ENCODE measurements around the gene WNK3.
"Not testable (repeated sequence)": the region's sequence is repeated elsewhere in the genome, so short reads cannot be mapped to it uniquely, and the experiment has no call there.

The WNK3 gene

DNA sequence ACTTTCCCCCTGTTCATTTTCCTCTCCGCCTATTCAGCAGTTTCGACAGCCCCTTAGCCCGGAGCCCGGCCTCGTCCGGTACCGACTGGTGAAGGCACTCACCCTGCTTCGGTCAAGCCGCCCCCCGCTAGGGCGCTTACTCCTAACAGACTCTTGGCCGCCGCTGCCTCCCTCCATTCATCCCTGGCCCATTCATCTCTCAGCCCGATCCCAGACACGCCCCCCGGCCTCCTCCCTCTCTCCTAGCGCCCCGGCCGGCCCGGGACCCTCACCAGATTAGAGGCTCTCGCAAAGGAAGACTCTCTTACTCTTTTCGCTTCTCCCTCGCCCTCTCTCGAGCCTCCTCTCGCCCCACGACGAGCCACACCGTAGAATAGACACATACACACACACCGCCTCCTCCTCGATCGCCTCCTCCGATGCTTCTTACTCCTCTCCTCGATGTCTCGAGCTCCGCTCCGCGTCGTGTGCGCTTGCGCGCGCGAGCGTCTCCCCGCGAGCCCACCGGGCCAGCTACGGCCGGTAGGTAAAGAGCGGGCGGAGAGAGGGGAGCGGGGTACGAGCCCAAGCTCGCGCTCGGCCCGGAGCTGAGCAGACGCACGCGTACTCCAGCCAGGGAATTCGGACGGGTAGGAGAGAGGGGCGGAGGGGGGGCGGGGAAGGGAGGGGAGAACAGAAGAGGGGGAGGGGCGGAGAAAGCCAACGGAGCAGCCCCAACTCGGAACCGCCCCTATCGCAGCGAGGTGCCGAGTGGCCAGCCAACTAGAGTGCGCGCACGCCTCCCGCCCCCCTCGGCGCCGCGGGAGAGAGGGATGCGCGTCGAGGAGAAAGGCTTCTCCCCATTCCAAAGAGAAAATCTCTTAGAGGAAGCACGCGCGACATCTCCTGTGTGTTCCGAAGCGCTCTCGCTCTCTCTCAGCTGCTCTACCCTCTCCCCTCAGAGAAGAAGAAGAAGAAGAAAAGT lies at the start of gene WNK3:
WNK3 (minus strand) TSS at position 633 of the 964 bp plus-strand sequence.
- DNase-seq (ENCODE audit: low spot score), result no peak

DNA sequence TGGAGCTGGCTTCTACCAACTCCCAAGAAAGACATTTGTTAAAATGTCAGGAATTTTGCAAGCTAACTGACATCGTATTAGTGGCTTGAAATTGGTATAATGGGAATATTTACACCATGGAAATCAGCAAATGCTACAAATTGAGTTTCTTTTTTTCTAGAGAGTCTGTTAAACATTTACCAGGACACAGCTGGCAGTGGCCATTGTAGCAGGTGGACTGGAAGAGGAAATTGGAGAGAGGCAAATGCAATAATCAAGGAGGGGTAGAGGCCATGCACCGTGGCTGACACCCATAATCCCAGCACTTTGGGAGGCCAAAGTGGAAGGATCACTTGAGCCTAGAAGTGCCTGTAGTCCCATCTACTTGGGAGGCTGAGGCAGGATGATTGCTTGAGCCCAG lies 49.4 kb upstream of the WNK3 start:
- DNase-seq (ENCODE audit: low spot score), result no peak

DNA sequence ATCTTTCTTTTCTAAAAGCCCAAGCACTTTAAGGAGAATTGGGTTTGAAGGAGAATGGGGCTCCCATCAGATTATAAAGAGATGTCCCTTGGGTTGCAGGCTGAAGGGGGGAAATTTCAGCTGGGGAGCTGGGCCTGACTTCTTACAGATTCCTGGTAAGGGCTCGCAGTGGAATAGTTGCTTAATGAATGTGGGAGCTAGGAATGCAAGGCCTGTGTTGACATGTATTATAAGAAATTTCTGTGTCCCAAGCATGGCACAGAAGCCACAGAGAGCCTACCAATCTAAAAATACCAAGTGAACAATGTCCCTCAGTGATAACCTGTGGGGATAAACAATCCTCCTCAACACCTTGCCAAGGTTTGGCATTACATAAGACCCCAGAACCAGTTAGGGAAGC lies 39.3 kb upstream of the WNK3 start:
- DNase-seq (ENCODE audit: low spot score), result no peak

DNA sequence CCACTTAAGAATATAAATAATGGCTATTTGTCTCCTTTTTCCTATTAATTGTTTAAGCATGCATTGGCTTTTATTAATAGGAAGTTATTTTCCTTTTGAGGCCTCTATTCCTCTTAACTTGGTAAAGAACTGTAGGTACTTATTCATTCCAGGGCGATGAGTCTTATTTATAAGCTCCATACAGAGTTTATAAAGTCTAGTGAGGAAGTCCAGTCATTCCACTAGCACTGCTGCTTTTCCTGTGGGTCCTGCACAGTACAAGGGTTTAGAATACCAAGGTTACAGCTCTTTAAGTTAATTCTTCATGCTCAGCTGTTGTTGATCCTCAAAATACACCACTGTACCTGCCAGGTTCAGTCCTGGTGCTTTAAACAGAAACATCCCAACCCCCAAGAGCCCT lies 28.5 kb upstream of the WNK3 start:
- DNase-seq (ENCODE audit: low spot score), result no peak

DNA sequence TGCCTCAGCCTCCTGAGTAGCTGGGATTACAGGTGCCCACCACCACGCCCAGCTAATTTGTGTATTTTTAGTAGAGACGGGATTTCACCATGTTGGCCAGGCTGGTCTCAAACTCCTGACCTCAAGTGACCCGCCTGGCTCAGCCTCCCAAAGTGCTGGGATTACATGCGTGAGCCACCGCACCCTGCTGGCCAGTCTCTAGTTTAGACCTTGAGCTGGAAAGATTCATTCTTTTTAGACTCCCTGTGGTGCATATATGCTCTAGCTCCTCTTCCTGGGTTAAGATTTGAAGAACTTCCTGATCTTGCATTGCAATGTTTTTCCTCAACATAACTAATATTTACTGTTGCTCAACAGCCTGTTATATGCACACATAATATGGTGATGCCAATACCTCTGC lies 26.8 kb upstream of the WNK3 start:
- DNase-seq (ENCODE audit: low spot score), result not testable (repeated sequence)

DNA sequence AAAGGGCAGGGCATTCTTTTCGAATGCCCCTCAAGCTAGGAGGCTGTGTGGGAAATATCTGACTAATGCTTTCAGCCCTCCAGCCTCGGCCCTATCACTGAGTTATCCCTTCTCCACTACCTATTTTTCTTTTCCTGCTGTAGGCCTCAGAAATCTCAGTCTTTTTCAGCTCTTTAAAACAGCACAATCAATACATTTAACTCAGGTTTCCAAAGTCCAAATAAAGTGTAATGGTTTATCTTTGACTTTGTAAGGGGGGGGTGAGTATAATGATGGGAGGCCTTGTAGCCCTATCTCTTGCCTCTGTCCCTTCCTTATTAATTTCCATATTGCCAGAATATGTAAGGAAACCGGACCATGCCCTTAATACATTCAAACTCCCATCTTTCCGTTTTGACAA lies 1.6 kb upstream of the WNK3 start:
- no peak for DNase-seq (ENCODE audit: low spot score)

DNA sequence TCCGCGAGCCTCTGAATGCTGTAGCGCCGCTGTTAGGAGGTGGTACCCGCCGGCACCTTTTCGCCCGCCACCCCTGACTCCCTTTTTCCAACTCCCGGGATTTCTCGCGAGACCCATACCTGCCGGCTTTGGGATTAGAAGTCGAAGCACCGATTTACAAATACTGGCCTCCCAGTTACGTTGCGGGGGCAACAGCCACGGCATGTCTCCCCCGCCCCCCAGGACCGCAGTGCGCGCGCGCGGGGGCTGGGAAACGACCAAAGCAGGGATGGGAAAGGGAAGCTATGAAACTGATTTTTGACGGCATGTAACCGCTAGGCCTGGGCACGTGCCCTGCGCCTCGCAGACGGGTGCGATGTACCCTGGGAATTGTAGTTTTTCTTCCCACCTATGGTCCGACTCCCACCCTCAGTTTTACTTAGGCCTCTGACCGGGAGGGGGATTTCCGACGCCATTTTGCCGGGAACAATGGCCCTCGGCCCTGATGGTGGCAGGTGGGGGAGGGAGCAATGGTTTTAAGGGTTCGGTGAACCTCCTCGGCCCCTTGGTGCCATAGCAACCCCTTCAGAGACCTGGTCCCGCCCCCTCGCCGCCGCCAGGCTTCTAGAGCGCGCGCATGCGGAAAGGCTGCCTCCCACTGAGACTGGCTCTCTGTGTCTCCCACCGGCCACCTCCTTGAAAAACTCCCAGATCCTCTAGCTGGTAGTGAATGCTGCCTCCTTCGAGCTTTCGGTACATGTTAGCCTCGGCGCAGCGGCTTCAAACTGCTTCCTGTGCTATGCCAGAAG lies 772 bp upstream of the WNK3 start:
- DNase-seq (ENCODE audit: low spot score), result no peak

DNA sequence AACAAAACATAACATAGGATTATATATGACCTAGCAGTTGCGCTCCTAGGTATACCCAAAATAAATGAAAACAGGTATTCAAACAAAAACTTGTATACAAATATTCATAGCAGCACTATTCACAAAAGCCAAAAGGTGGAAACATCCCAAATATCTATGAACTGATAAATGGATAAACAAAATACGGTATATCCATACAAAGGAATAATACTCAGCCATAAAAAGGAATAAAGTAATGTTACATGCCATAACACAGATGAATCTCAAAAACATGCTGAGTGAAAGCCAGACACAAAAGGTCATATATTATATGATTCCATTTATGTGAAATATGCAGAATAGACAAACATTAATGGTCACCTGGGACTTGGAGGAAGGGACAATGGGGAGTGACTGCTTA lies 5.2 kb downstream of the WNK3 start:
- no peak for DNase-seq (ENCODE audit: low spot score)

DNA sequence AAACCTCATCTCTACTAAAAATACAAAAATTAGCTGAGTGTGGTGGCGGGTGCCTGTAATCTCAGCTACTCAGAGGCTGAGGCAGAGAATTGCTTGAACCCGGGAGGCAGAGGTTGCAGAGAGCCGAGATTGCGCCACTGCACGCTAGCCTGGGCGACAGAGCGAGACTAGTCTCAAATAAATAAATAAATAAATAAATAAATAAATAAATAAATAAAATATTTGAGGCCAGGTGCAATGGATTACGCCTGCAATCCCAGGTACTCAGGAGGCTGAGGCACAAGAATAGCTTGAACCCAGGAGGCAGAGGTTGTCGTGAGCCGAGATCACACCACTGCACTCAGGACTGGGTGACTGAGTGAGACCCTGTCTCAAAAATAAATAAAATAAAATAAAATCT lies 20.5 kb downstream of the WNK3 start:
- DNase-seq (ENCODE audit: low spot score), result not testable (repeated sequence)

DNA sequence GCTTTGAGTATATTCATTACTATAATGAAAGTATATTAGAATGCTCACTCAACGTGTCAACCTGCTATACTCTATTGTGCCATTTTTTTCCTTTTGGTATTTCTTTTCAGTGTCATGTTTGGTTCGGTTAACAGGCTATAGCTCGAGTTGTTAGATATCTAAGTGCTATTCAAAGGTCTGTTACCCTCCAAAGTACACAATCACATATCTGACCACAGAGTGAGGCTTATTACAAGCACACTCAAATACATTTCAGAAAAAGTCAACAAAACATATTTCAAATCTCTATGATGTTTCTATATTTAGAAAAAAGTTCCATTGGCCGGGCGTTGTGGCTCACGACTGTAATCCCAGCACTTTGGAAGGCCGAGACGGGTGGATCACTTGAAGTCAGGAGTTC lies 32.8 kb downstream of the WNK3 start:
- no peak for DNase-seq (ENCODE audit: low spot score)

DNA sequence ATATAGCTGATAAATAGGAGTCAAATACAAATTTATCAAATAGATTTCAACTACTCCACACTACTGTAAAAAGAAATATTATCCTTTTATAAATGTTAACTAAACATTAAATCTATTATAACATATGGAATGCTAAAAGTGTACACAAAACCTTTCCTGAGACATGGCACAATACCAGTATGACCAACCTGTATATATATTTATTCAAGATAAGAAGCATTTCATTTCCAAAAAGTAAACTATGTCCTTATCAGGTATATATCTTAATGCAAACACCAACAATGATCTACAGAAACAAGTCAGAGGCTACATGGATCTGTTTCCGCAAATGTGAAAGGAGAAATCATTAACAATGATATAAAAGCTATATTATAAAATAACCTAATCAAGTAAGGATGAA lies 37.8 kb downstream of the WNK3 start:
- DNase-seq (ENCODE audit: low spot score), result no peak

DNA sequence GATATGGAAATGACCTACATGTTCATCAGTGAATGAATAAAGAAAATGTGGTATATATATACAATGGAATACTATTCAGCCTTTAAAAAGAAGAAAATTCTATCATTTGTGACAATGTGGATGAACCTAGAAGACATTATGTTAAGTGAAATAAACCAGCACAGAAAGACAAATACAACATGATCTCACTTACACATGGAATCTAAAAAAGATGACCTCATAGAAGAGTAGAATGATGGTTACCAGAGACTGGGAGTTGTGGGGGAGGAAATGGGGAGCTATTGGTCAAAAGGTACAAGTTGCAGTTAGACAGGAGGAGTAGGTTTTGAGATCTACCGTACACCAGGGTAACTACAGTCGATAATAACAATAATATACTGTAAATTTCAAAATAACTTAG lies 51.5 kb downstream of the WNK3 start:
- no peak for DNase-seq (ENCODE audit: low spot score)

DNA sequence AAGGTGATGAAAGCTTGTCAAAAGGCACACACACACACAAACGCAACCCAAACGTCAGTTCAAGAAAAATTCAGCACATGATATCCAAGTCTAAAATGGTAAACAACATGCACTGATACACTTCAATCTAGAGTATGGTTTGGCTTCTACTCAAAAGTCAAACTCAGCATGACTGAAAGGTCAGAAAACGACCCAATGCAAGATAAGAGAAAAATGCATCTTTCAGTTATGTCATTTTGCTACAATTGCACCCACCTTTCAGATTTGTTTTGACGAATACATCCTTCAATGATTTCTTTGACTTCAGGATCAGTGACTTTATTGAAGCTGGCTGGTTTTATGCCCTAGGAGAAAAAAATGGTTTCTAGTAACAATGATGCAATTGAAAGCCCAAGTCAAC lies 56.3 kb downstream of the WNK3 start:
- no peak for DNase-seq (ENCODE audit: low spot score)

DNA sequence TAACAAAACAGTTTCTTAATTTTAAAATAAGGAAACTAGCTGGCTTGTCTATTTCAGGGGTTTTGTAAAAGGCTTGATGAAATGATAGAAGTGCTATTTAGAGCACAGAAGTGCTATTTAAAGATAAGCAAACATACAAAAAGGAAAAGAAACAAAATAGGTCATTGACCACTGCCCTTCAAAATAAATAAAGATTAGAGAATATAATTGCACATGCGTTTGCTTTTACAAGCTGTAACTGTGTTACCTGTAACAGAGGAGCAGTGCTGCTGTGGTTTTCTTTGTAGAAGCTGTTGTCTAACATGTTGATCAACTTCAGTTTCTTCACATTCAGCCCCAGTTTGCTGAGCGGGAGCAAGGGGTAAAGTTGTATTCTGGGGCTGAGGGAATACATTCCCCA lies 63.5 kb downstream of the WNK3 start:
- DNase-seq (ENCODE audit: low spot score), result no peak

DNA sequence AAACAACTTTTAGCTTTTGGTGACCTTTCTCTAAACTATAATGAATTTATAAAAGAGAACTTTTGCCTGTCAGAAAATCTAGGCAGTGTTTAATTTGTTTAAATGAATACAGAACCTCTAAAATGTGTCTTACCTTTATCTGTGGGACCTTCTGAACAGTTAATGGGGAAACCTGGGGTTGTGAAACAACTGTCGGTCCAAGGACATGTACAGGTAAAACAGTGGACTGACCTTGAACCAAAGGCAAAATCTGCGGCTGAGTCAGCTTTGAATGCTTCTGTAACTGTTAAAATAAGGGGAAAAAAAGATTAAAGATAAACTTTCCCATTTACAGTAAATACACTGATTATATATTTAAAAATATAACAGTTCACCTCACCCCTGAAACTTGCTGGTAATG lies 65.1 kb downstream of the WNK3 start:
- DNase-seq (ENCODE audit: low spot score), result no peak

DNA sequence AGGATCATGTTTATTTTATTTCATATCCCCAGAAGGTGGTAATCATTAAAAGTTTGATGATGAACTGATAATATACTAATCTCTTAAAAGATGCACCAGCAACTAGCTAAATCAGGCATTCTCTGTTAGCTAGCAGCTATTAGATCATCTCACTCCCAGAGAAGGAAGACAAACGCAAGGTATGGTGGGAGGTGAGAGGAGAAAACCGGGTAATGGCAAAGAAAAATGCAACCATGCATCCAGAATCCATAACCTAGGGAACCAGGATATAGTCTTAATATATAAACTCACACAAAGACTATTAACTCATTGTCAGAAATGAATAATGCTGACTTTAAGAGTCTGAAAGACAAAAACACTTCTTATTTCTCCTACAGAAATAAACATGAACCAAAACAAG lies 66.1 kb downstream of the WNK3 start:
- no peak for DNase-seq (ENCODE audit: low spot score)

DNA sequence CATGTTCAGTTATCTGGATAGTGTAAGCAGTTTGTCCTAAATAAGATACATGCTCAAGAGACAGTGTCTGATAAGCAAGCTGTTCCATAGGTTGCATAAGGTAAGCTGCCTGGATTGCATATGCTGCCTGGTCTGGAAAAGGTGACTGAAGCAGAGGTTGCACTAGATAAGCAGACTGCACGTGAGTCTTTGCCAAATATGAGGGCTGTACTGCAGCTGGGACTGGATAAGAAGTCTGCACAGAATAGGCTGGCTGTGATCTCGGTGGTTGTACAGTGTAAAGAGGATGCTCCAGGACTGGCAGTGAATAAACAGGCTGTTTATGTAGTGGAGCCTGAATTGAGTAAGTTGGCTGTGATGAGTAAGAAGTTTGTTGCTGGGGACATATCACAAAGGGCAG lies 68.9 kb downstream of the WNK3 start:
- DNase-seq (ENCODE audit: low spot score), result no peak

DNA sequence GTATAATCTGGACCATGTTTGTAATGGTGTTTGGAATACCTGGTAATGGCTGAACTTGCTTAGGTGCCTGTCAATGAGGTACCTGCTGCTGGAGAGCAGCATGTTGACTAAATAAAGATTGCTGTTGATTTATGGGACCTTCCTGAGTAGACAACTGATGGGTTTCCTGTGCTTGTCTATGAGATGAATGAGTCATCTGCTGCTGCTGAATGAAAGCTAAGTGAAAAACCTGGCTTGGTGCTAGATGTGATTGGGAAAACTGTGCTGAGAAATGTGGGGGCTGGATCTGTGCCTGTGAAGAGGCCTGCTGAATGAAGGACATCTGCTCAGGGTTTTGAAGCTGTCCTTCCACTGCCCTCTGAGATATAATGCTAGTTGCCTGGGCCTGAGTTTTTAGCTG lies 69.6 kb downstream of the WNK3 start:
- DNase-seq (ENCODE audit: low spot score), result no peak

DNA sequence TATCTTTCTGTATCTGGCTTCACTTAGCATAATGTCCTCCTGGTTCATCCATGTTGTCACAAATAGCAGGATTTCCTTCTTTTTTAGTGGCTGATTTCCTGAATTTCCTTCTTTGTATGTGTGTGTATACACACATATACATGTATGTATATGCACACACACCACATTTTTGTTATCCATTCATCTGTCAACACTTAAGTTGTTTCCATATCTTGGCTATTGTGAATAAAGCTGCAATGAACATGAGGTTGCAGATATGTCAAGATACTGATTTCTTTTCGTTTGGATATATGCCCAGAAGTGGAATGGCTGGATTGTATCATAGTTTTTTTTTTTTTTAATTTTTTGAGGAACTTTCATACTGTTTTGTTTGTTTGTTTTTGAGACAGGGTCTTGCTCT lies 76.2 kb downstream of the WNK3 start:
- DNase-seq (ENCODE audit: low spot score), result no peak

DNA sequence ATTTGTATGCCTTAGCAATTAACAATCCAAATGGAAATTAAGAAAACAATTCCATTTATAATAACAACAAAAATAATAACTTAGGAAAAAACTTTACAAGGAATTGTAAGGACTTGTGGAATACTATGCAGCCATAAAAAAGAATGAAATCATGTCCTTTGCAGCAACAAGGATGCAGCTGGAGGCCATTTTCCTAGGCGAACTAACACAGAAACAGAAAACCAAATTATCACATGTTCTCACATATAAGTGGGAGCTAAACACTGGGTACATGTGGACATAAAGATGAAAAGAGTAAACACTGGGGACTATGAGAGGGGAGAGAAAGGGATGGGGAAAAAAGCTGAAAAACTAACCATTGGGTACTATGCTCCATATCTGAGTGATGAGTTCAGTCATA lies 77.4 kb downstream of the WNK3 start:
- no peak for DNase-seq (ENCODE audit: low spot score)

DNA sequence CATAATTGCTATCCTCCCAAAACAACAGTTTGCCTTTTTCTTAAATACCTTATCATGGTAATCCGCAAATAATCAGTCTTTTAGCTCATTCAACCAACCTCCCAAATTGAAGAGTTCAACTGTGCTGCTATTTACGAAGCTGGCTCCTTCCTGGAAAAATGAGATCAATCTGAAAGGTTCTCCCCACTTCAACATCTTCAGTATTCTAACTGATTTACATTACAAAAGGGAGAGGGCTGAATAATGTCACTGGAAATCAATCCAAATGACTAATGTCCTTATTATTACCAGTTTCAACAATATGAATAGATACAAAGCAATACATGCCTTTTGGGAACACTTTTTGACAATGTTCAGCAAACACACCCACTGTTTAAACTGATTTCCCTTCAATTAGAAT lies 86.2 kb downstream of the WNK3 start:
- DNase-seq (ENCODE audit: low spot score), result no peak

DNA sequence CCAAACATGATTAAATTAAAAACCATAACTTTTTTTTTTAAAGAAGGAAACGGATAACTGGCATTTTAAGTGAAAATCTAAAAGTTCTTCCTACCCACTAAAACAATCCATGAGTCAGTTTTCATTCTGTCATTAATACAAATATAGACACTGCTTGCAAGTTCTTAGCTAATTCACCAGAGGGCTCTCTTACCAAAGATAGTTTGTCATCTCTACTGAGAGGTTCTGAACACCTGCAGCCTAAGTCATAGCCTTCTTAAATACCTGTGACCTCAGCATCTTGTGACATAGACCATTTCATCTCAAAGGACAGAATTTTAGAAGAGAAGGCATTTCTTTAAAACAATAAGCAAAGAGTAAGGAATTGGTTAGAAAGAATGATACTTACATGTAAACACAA lies 109.5 kb downstream of the WNK3 start:
- no peak for DNase-seq (ENCODE audit: low spot score)

DNA sequence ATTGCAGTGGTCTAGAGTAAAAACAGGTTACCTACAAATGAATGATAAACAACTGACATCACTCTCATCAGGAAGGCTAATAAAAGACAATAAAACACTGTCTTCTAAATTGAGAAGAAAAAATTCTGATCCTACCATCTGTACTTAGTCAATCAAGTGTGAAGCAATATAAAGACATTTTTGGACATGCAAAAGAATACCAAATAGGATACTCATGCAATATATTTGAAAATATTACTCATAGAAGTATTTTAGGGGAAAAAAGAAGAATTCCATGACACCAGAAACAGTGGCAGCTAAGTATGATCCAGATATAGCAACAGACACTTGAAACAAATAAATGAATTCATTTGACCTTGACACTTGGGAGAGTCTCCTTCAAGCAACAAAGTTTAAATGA lies 111.0 kb downstream of the WNK3 start:
- no peak for DNase-seq (ENCODE audit: low spot score)

Measured in activated CD4-positive, alpha-beta T cell treated with anti-CD3 and anti-CD28 coated beads, Interleukin-2, Interleukin-4, amounts not matched to agents 100 ng/mL and 50 ng/mL, durations not matched to agents 16 hours and 8 hours (primary cell).